Activated CD4-positive, alpha-beta memory T cell treated with anti-CD3 and anti-CD28 coated beads for 36 hours (primary cell): ENCODE measurements around the gene MGMT. TPM values are rescaled to one million over a fixed set of nuclear protein-coding genes. Genes with fewer than 3 reads are reported as not detected.

Source experiments
- CTCF ChIA-PET: fragments of 350-600 bp; sonication (Branson Sonifier 250); formaldehyde crosslinking; loops from one replicate; lab custom pipeline; 2021; ENCODE audit warnings: antibody characterized with exemption, inconsistent platforms; lab: Charles Lee
- POLR2A ChIA-PET: fragments of 350-600 bp; sonication (Branson Sonifier 250); formaldehyde crosslinking; loops from one replicate; lab custom pipeline; 2021; ENCODE audit warnings: antibody characterized with exemption; lab: Charles Lee
- DNase-seq: peaks from one replicate; pipeline ENCODE4 v3.0.0-alpha.2; 2020
- H3K27ac Mint-ChIP-seq: one replicate; pipeline ENCODE4 v1.8.0; 2021; ENCODE audit warnings: mixed read lengths
- H3K27me3 Mint-ChIP-seq: one replicate; pipeline ENCODE4 v1.8.0; 2021; ENCODE audit warnings: mixed read lengths
- H3K36me3 Mint-ChIP-seq: one replicate; pipeline ENCODE4 v1.8.0; 2021; ENCODE audit warnings: mixed read lengths
- H3K4me1 Mint-ChIP-seq: one replicate; pipeline ENCODE4 v1.8.0; 2021; ENCODE audit warnings: low read depth, mixed read lengths
- H3K4me3 Mint-ChIP-seq: one replicate; pipeline ENCODE4 v1.8.0; 2021; ENCODE audit warnings: mild to moderate bottlenecking, mixed read lengths
- H3K9me3 Mint-ChIP-seq: one replicate; pipeline ENCODE4 v1.8.0; 2021; ENCODE audit warnings: mixed read lengths
- intact Hi-C: fragments of 100-400 bp; cut with micrococcal nuclease; formaldehyde crosslinking; loops from one replicate; pipeline ENCODE4 v1.15.1; 2023
- total RNA-seq, 2 experiments: library from RNA; stranded (reverse); gene quantifications; one replicate each; pipeline ENCODE4 v1.2.3, GENCODE V29; 2021

MGMT gene
- total RNA-seq, 2 experiments from 2014 or later = 22.9 to 23.8 TPM

DNA sequence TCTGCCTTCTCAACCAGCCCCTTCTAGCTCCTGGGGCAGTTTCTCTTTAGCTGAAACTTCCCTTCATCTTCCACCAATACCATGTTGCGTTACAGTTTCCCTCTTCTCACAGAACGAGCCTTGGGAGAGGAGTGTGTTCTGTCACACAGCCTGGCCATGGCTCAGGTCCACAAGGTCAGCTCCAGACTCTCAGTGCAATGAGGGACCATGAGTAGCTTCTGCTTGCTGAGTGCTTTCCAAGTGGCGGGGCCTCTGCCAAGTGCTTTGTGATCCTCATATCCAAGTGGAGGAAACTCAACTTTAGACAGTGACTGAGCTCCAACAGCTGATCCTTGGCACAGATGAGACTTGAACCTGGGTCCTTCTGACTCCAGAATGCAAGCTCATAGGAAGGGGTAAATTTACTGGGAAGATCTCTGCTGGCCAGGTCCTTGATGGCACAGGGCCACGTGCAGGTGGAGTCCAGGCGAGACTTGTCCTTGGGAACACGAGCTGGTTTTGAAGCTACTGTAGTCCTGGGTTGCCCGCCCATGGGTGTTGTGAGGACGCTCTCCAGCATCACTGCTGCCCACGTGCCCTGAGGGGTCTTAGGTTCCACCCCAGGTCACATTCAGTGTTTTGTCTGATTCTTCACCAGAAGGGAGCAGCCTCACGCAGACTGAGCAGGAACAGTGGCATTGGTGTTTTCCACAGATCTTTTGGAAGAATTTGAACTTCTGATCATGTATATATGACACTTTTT, 259.0 kb downstream of the MGMT start:
- DNase-seq = no peak
- H3K9me3 Mint-ChIP-seq = peaks cover 43% of the 10 kb centered on the region
- intact Hi-C loops = no loop called here
- H3K4me3 Mint-ChIP-seq = no peak overlapping the region
- H3K27me3 Mint-ChIP-seq = no peaks in the 10 kb centered on the region
- H3K27ac Mint-ChIP-seq = no peak overlapping the region
- peaks cover 46% of the 10 kb centered on the region for H3K36me3 Mint-ChIP-seq
- CTCF ChIA-PET = no interaction called here
- POLR2A ChIA-PET = no interaction called here
- H3K4me1 Mint-ChIP-seq = no peaks in the 10 kb centered on the region

DNA sequence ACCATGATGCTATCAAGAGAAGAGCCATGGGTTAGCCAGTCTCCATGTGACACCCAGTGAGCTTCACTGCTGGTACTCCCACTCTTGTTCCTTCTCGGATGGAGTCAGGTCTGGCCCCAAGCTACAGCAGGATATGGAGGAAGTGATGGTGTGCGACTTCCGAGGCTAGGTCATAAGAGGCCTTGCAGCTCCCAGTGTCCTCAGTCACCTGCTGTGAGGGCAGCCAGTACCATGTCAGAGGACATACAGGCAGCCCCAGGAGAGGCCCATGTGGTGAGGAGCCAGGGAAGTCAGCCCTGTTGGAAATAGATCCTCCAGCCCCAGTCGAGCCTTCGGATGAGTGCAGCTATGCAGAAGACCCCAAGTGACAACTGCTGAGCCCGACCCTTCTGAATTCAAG, 260.0 kb downstream of the MGMT start:
- intact Hi-C loops = no loop called here
- H3K36me3 Mint-ChIP-seq = peaks cover 43% of the 10 kb centered on the region

DNA sequence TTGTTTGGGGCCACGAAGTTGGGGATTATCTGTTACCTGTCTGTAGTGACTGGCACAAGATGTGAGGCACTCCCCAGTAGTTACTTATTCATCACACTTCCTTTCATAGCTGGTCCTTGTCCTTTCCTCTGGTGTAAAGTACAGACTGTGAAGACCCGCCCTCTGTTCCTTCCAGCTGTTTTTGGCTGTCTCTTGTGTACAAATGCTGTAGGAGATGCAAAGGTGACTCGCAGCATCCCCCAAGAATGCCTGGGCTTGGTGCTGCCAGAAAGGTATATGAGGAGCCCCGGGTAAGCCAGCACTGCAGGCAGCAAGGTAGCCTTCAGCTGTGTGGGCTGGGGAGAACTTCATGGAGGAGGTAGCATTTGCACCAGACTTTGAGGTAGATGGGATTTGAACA, 260.5 kb downstream of the MGMT start:
- H3K9me3 Mint-ChIP-seq = peaks cover 39% of the 10 kb centered on the region

More for the DNA sequence above, 260.0 kb downstream of the MGMT start:
- H3K4me1 Mint-ChIP-seq = no peaks in the 10 kb centered on the region
- ChIA-PET POLR2A (no interaction called here), CTCF (no interaction called here)
- H3K27ac Mint-ChIP-seq = no peak overlapping the region
- H3K9me3 Mint-ChIP-seq = peaks cover 40% of the 10 kb centered on the region
- no peak for DNase-seq
- no peak overlapping the region for H3K4me3 Mint-ChIP-seq
- no peaks in the 10 kb centered on the region for H3K27me3 Mint-ChIP-seq

DNA sequence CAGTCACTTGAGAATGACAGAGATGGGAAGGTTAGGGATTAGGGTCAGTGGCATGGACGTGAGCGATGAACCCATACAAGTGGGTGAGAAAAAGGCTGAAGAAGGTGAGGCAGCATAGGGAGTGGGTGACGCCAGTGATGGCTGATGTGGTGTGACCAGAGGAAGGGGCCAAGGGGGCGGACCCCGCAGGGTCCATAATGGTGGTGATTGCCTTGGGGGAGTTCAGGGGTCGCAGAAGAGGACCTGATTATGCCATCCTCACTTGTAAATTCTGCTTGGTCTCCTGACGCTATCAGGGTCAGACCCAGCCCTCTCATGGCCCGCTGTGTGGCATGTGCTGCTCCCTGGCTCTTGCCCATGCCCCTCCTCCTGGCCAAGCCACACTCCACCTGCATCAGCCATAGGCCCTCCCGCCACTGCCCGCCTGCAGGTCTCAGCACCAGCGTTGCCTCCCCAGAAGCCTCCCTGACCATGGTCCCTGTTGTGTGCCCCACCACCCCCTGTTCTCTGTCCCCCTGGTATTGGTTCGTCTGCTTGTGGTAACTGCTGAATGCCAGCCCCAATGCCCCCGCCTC, 261.3 kb downstream of the MGMT start:
- Mint-ChIP-seq H3K9me3 (peaks cover 37% of the 10 kb centered on the region), H3K27me3 (no peaks in the 10 kb centered on the region), H3K27ac (no peak overlapping the region), H3K4me1 (no peaks in the 10 kb centered on the region), H3K4me3 (no peak overlapping the region), H3K36me3 (peaks cover 38% of the 10 kb centered on the region)
- ChIA-PET POLR2A (no interaction called here), CTCF (no interaction called here)
- intact Hi-C loops = no loop called here
- DNase-seq = no peak

More for the DNA sequence above, 260.5 kb downstream of the MGMT start:
- ChIA-PET CTCF (no interaction called here), POLR2A (no interaction called here)
- Mint-ChIP-seq H3K36me3 (peaks cover 40% of the 10 kb centered on the region), H3K4me3 (no peak overlapping the region), H3K4me1 (no peaks in the 10 kb centered on the region), H3K27ac (no peak overlapping the region), H3K27me3 (no peaks in the 10 kb centered on the region)
- intact Hi-C loops = no loop called here
- no peak for DNase-seq

DNA sequence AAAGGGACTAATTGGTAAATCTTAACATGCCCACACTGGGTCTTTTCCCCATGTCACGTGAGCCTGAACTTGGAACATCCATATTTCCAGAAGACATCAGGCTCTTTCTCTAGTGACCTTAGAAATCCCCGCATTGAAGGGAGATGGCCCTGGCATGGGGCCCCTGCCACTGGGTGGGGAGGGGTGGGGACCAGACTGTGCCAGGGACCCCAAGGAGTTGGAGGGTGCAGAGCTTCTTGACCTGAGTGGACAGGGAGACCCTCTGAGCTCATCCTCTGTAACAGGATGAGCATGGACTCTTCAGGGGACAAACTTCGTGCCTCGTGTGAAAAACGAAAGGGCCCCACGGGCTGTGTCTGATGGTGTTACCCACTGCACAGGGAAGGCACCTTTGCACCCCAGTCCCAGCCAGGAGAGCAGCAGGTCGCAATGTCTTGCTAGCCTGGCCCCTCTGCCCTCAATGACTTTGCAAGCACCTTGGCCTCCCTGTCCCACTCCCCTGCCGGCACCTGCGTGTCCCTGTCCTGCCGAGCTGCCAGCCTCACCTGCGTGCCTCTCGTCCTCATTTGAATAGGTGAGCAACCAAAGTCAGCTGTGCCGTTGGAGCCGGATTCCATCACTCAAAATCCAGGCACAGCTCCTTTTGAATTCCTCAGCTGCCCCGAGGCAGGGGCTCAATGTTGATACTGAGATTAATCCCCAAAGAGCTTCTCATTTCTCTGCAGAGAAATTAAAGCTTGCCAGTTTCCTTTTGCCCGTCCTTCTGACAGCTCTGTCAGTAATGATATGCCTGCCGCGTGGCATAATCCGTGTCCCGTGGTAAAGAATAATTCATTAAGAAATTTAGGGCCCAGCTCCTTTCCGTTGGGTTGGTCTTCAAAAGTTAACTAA, 262.1 kb downstream of the MGMT start:
- ChIA-PET CTCF (no interaction called here), POLR2A (no interaction called here)
- DNase-seq = no peak
- Mint-ChIP-seq H3K4me3 (no peak overlapping the region), H3K4me1 (no peaks in the 10 kb centered on the region), H3K9me3 (peaks cover 37% of the 10 kb centered on the region), H3K27me3 (no peaks in the 10 kb centered on the region), H3K36me3 (peaks cover 38% of the 10 kb centered on the region), H3K27ac (no peak overlapping the region)
- intact Hi-C loops = no loop called here

DNA sequence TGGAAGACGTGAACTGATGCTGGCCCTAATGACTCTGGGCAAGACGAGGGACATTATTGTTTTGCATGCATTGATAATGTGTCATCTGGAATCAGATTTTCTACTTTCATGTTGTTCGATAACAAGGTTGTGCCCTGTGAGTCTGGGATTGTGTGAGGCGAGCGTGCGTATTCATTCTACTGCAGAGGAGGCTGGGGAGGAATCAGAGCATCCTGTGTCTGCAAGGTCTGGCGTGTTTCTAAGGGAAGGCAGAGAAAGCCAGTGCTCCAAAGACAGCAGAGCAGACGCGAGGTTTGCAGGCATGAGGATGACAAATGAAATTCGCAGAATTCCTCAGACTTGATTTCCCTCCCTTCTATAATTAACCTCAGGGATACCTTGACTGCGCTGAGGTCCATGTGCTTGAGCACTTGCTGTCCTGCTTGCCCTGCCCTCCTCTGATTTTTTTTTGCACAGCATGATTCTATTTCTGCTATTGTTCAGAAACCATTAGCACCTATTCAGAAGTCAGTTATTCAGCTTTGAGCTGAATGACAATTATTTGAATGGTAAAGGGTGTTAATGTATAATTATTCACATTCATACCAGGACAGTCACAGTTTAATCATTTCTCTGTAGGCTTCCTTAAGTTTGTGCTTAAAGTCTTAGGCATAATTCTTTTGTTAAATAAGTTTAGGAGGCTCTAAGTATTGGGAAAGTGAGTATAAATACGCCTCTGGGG, 263.4 kb downstream of the MGMT start:
- Mint-ChIP-seq H3K36me3 (peaks cover 29% of the 10 kb centered on the region), H3K9me3 (peaks cover 36% of the 10 kb centered on the region), H3K4me3 (no peak overlapping the region), H3K27ac (no peak overlapping the region), H3K4me1 (no peaks in the 10 kb centered on the region), H3K27me3 (no peaks in the 10 kb centered on the region)
- DNase-seq = no peak
- intact Hi-C loops = no loop called here
- POLR2A ChIA-PET = no interaction called here
- CTCF ChIA-PET = no interaction called here

DNA sequence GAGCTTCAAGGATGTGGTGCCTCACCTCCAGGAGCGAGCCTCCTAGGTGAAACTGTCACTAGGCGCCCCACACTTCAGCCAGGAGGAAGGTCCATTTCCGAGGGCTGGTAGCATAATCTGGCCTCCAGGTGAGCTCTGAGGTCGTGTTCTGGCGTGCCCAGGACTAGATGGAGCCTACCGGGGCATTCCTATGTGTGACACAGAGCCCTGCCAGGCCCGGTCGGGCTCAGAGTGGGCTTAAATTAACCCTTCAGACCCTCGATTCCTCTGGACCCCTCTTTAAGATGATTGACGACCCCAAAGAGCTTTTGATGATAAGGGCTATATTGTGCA, 263.9 kb downstream of the MGMT start:
- Mint-ChIP-seq H3K36me3 (peaks cover 24% of the 10 kb centered on the region), H3K9me3 (peaks cover 34% of the 10 kb centered on the region), H3K4me3 (no peak overlapping the region), H3K4me1 (no peaks in the 10 kb centered on the region), H3K27me3 (no peaks in the 10 kb centered on the region), H3K27ac (no peak overlapping the region)
- DNase-seq = no peak
- ChIA-PET POLR2A (no interaction called here), CTCF (no interaction called here)
- intact Hi-C loops = no loop called here

DNA sequence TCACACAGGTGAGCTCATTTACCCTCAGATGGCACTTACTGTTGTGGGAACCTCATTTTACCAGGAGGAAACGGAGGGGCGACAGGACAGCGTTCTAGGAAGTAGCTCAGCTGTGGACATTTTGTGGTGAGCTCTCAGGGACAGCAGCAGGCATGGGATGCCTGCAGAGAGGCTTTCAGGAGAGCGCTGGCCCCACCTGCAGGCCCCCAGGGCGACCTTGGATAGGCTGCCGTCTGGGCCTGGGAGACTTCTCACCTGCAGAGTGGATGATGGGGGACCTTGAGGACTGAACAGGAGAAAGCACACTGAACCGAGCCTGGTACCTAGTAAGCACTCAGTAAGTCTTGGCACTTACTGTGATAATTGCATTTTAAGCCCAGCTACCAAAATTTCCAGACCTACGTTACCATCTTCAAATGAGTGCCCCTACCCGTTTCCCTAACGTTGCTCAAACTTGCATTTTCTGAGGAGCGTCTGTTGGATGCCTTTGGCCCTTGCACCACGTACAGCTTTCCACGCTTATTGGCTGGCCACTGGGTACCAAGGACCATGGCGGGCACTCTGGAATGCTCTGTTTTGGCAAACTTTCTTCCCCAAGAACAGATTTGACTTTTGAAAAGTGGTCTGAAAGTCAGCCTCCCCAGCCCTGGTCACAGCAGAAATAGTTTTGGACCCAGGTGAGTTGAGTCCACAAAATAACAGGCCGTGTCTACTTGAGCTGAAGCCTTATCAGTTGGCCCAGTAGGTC, 273.7 kb downstream of the MGMT start:
- Mint-ChIP-seq H3K36me3 (peaks cover 45% of the 10 kb centered on the region), H3K4me1 (no peaks in the 10 kb centered on the region), H3K4me3 (no peak overlapping the region), H3K9me3 (peaks cover 20% of the 10 kb centered on the region), H3K27ac (no peak overlapping the region), H3K27me3 (no peaks in the 10 kb centered on the region)
- POLR2A ChIA-PET = no interaction called here
- intact Hi-C loops = no loop called here
- DNase-seq = no peak
- CTCF ChIA-PET = no interaction called here

DNA sequence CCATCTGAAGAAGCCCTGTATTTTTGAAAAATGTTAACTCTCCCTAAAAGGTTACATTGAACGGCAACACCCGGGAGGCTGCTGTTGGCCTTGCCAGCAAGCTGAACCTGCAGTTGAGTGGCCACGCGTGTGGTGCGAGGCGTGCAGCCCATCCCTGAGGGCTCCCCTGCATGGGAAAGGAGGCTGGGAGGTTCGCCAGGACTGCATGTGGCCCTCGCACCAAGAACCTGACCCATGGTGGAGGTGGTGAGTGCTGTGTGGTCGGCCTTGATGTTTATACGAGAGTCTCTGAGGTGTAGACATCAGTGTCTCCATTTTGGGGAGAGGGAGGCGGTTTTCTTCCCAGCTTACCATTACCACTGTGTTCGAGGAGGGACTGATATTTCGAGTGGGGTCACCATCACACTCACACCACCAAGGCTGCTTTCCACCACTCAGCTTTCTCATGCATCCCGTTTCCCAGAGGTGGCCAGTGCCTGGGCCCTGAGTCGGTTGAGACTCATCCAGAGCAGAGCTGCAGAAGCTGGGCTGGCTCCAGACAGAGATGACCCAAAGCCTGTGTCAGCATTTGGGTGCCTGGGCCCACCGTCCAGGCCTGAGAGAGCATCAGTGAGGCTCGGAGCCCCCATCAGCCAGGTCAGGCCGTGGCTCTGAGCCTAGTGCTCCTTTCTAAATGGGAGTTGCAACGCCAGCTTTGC, 274.4 kb downstream of the MGMT start:
- no peaks in the 10 kb centered on the region for H3K4me1 Mint-ChIP-seq
- H3K36me3 Mint-ChIP-seq = peaks cover 45% of the 10 kb centered on the region
- POLR2A ChIA-PET = no interaction called here
- H3K27me3 Mint-ChIP-seq = no peaks in the 10 kb centered on the region
- CTCF ChIA-PET = no interaction called here
- no peak overlapping the region for H3K4me3 Mint-ChIP-seq
- H3K27ac Mint-ChIP-seq = no peak overlapping the region
- peaks cover 23% of the 10 kb centered on the region for H3K9me3 Mint-ChIP-seq
- no peak for DNase-seq
- intact Hi-C loops = no loop called here

DNA sequence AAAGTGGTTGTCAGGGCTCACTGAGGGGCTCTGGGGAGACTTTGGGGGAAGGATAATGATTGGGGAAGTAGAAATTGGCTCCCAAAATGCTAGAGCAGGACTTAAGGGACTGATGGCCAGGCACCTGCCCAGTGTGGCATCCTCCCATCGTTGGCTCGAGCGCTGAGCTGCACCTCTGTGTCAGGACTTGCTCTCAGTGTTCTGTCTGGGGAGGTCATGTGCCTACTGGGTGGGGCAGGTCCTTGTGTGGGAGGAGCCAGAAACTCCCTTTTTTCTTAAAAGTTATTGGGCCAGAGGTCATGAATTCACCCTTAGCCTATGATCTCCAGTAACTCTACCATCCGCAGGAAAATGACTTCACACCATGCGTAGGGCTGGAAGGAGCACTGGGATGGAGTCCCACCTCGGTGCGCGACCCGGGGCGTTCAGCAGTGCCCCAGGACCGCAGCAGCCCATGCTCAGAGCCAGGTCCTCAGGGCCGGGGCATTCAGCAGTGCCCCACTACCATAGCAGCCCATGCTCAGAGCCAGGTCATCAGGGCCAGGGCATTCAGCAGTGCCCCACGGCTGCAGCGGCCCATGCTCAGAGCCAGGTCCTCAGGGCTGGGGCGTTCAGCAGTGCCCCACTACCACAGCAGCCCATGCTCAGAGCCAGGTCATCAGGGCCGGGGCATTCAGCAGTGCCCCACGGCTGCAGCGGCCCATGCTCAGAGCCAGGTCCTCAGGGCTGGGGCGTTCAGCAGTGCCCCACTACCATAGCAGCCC, 275.1 kb downstream of the MGMT start:
- Mint-ChIP-seq H3K4me1 (no peaks in the 10 kb centered on the region), H3K36me3 (peaks cover 45% of the 10 kb centered on the region), H3K27me3 (no peaks in the 10 kb centered on the region), H3K9me3 (peaks cover 29% of the 10 kb centered on the region), H3K4me3 (no peak overlapping the region), H3K27ac (no peak overlapping the region)
- ChIA-PET POLR2A (no interaction called here), CTCF (no interaction called here)
- DNase-seq = no peak
- intact Hi-C loops = no loop called here
